DND-41 (cell line): ENCODE measurements around the gene TRIM41.

ENCODE experiments used
- ATAC-seq: fragments of 200-7000 bp; cut with Tn5 transposase; 3 replicates; pipeline ENCODE4 v1.9.1; 2021; ENCODE audit warnings: low read depth; ENCODE audit not compliant: insufficient read depth
- DNase-seq: peaks from one replicate; pipeline ENCODE4 v3.0.0-alpha.2; 2020
- H2AFZ ChIP-seq: 2 replicates; pipeline ENCODE4 v1.6.0; 2012; ENCODE audit warnings: low read depth, low read length
- H3K27ac ChIP-seq: 2 replicates; pipeline ENCODE4 v1.5.1; 2012; ENCODE audit warnings: low read length, inconsistent platforms
- H3K27me3 ChIP-seq: fragments of 200-600 bp; sonication (generic); 2 replicates; pipeline ENCODE4 v1.6.0; 2012; ENCODE audit warnings: low read length, mild to moderate bottlenecking, inconsistent platforms; ENCODE audit not compliant: insufficient read depth, poor library complexity
- H3K36me3 ChIP-seq: 2 replicates; pipeline ENCODE4 v1.5.1; 2012; ENCODE audit warnings: low read length, inconsistent platforms; ENCODE audit not compliant: insufficient read depth
- H3K4me1 ChIP-seq: 2 replicates; pipeline ENCODE4 v1.5.1; 2012; ENCODE audit warnings: mild to moderate bottlenecking, low read length; ENCODE audit not compliant: insufficient read depth
- H3K4me2 ChIP-seq: 2 replicates; pipeline ENCODE4 v1.6.0; 2012; ENCODE audit warnings: mild to moderate bottlenecking, moderate library complexity, low read length, inconsistent platforms; ENCODE audit not compliant: insufficient read depth
- H3K4me3 ChIP-seq, 2 experiments: fragments of 200-600 bp in 1 of 2; shearing (Covaris generic) in 1 of 2; 2 replicates each; pipeline ENCODE4 v1.5.1; 2012 to 2016; ENCODE audit warnings: inconsistent platforms in 2 of 2, low read length in 2 of 2, mild to moderate bottlenecking in 2 of 2, low read depth in 1 of 2, moderate library complexity in 1 of 2
- H3K79me2 ChIP-seq: 2 replicates; pipeline ENCODE4 v1.6.0; 2012; ENCODE audit warnings: low read length, inconsistent platforms; ENCODE audit not compliant: insufficient read depth
- H3K9ac ChIP-seq: 2 replicates; pipeline ENCODE4 v1.6.0; 2012; ENCODE audit warnings: low read depth, mild to moderate bottlenecking, inconsistent platforms, low read length, moderate library complexity
- H3K9me3 ChIP-seq: 2 replicates; pipeline ENCODE4 v1.5.1; 2012; ENCODE audit warnings: low read length, moderate library complexity, mild to moderate bottlenecking, inconsistent platforms; ENCODE audit not compliant: insufficient read depth, severe bottlenecking
- H4K20me1 ChIP-seq: 2 replicates; pipeline ENCODE4 v1.6.0; 2012; ENCODE audit warnings: low read length; ENCODE audit not compliant: insufficient read depth
- CTCF ChIP-seq: IDR thresholded peaks from 2 replicates; pipeline ENCODE4 v1.5.1; 2012; ENCODE audit warnings: borderline replicate concordance, low read length, moderate library complexity, mild to moderate bottlenecking; ENCODE audit not compliant: poor library complexity, severe bottlenecking; ENCODE audit errors: extremely low read depth
- EZH2 ChIP-seq: IDR thresholded peaks from 3 replicates; pipeline ENCODE4 v1.6.1; 2012; ENCODE audit warnings: borderline replicate concordance, low read depth, mild to moderate bottlenecking, moderate library complexity, low read length, inconsistent platforms; ENCODE audit not compliant: severe bottlenecking

TRIM41 gene

GRCh38 chr5:181195249-181195761, 27.8 kb upstream of the TRIM41 start:
- Histone ChIP-seq H3K79me2 (peaks cover 9% of the 10 kb centered on the region), H3K9me3 (no peaks in the 10 kb centered on the region), H3K36me3 (no peaks in the 10 kb centered on the region), H3K4me3 (no peak overlapping the region), H3K27ac (no peak overlapping the region), H3K9ac (no peak overlapping the region), H3K4me1 (peaks cover 27% of the 10 kb centered on the region), H2AFZ (no peak overlapping the region), H3K27me3 (no peaks in the 10 kb centered on the region), H3K4me2 (no peak overlapping the region), H4K20me1 (no peaks in the 10 kb centered on the region)
- ATAC-seq (no peak), DNase-seq (no peak)
- TF ChIP-seq CTCF (no peak), EZH2 (no peak)

- H3K4me3 ChIP-seq: no peak overlapping the region
- ATAC-seq: no peak
Observed at GRCh38 chr5:181197326-181197951, 25.6 kb upstream of the TRIM41 start.

GRCh38 chr5:181198106-181198685, 24.9 kb upstream of the TRIM41 start:
- TF ChIP-seq EZH2 (no peak), CTCF (no peak)
- Histone ChIP-seq H3K79me2 (no peaks in the 10 kb centered on the region), H2AFZ (no peak overlapping the region), H4K20me1 (no peaks in the 10 kb centered on the region), H3K4me3 (no peak overlapping the region), H3K9me3 (no peaks in the 10 kb centered on the region), H3K4me1 (peaks cover 5% of the 10 kb centered on the region; the same call in 1 of the 2 replicates), H3K27me3 (peaks cover 5% of the 10 kb centered on the region), H3K9ac (no peak overlapping the region), H3K27ac (no peak overlapping the region), H3K4me2 (no peak overlapping the region), H3K36me3 (no peaks in the 10 kb centered on the region)
- ATAC-seq (no peak), DNase-seq (no peak)

More at GRCh38 chr5:181197326-181197951, 25.6 kb upstream of the TRIM41 start:
- H3K27me3 ChIP-seq: peaks cover 3% of the 10 kb centered on the region
- no peak overlapping the region for H3K4me2 ChIP-seq
- TF ChIP-seq EZH2 (no peak), CTCF (no peak)
- peaks cover 6% of the 10 kb centered on the region for H3K79me2 ChIP-seq
- peaks cover 13% of the 10 kb centered on the region for H3K4me1 ChIP-seq
- H2AFZ ChIP-seq: no peak overlapping the region
- no peaks in the 10 kb centered on the region for H3K36me3 ChIP-seq
- H4K20me1 ChIP-seq: no peaks in the 10 kb centered on the region
- H3K9ac ChIP-seq: no peak overlapping the region
- H3K9me3 ChIP-seq: no peaks in the 10 kb centered on the region
- no peak for DNase-seq
- H3K27ac ChIP-seq: no peak overlapping the region
